OCI-M1 (cell line): ENCODE data around the gene CSNK1G1.
"Not testable (repeated sequence)": the region's sequence is repeated elsewhere in the genome, so short reads cannot be mapped to it uniquely, and the experiment has no call there.

Experiments
- DNase-seq: peaks from one replicate; lab custom pipeline; 2025; lab: John Stamatoyannopoulos, UW

The CSNK1G1 gene

DNA sequence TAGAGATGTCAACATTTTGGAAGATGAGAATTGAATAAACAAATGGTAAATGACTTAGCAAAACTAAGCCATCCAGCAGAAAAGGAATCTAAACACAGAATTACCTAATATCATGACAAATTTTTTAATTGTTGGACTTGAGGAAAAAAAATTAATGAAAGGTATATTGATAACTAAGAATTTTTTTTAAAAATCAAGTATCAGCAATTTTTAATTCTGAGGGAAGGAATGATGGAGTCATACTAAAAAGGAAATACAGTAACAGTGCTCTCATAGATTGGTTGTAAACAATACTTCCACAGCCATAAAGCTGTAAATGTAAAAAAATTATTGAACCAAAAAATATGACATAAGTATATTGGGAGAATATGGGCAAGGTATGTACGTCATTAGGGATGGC is 68.0 kb downstream of the CSNK1G1 start:
- no peak for DNase-seq

DNA sequence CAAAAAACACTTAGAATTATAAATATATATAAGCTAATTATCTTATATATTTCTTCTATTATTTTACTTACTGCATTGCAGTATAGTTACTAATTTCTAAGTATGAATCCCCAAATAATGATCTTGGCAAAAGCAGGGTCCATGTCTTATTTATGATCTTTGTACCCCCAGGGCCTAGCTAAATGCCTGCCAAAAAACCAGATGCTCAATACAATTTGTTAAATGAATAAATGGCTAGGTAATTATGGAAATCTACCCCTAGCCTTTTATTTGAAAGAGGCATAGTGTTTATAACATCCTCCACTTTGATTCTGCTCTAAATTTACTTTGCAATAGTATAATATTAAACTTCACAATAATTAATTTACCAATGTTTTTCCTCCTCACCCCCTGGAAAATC is 69.5 kb downstream of the CSNK1G1 start:
- DNase-seq = no peak

DNA sequence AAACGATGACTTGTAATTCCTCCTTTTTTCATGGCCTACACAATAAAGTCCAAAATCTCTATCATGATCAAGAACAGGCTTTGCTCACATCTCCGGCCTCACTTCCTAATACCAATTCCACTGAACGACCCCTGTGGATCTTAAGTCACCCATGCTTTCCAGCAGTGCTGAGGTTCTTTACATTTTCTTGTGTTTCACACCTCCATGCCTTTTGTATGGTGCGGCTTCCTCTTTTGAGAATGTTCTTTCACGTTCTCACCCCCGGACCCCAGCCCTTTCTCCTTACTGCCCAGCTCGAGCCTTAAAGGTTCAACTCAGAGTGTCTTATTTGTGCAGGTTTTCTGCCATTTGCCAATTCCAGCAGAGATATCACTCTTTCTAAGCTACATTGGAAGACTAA is 70.1 kb downstream of the CSNK1G1 start:
- no peak for DNase-seq

DNA sequence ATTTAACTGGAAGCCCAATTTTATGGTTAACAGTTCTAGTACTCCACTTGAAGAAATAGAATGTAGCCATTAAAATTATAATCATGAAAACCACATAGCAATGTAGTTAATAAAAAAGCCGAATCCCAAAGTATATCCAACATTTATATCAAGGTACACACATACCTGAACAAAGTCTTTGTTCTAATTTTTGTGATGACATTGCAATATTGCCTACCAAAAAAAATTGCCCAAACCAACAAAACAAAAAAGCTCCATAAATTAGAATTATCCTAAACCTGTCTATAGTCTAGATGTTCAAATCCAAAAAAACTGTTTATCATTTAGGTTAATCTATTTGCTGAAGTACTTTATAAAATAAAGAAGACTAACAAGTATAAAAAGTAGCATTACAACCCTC is 70.8 kb downstream of the CSNK1G1 start:
- DNase-seq = no peak

DNA sequence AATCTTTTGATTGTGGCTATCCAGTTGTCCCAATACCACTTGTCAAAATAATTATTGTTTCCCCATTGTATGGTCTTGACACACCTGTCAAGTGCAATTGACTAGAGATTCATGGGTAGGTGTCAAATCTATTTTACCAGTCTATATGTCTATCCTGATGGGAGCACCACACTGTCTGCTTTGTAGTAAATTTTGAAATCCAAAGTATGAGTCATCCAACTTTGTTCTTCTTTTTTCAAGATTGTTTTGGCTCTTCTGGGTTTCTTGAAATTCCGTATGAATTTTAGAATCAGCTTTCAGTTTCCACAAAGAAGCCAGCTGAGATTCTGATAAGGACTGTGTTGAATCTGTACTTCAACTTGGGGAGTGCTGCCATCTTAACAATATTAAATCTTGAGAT is 71.9 kb downstream of the CSNK1G1 start:
- DNase-seq = peak; percentile 88

DNA sequence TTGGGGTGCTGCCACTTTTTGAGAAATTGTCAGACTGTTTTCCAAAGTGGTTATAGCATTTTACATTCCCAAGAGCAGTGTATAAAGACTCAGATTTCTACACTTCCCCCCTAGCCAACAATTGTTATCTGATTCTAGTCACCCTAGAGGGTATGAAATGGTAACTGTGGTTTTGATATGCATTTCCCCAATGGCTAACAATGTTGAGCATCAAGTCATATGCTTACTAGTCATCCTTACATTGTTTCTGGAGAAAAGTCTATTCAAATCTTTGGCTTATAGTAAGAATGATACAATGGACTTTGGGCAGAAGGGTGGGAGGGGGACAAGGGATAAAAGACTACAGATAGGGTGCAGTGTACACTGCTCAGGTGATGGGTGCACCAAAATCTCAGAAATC is 73.3 kb downstream of the CSNK1G1 start:
- peak; percentile 62 for DNase-seq

DNA sequence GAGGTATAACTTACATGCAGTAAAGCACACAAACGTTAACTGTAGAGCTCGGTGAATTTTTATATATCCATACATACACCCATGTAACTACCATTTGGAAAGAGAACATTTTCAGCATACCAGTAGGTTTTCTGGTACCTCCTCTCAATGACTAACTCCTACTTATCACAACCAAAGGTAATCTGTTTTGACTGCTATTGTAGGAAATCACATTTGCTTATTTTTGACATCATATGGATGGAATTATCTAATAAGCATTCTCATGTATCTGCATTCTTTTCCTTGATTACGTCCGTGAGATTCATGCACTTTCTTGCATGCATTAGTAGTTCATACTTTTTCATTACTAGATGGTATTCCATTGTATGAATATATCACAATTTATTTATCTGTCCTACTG is 76.8 kb downstream of the CSNK1G1 start:
- DNase-seq = no peak

DNA sequence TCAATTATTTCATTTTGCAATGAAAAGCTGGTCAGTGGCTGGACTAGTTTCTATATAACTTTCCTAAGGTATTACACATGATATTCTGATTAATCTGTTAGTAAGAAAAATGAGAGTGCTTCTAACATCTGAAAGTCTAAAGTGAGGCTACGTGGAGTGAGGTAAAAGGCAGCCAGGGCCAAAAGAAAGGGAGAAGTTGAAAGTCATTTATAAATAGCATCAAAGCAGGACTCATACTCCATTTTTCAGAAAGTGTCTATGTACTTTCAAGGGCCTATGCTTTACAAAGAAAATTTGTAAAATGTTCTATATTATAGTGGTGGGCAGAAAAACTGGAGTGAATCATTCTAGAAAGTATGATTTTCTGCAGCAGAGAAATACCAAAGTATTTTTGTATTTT is 80.0 kb downstream of the CSNK1G1 start:
- DNase-seq = no peak

DNA sequence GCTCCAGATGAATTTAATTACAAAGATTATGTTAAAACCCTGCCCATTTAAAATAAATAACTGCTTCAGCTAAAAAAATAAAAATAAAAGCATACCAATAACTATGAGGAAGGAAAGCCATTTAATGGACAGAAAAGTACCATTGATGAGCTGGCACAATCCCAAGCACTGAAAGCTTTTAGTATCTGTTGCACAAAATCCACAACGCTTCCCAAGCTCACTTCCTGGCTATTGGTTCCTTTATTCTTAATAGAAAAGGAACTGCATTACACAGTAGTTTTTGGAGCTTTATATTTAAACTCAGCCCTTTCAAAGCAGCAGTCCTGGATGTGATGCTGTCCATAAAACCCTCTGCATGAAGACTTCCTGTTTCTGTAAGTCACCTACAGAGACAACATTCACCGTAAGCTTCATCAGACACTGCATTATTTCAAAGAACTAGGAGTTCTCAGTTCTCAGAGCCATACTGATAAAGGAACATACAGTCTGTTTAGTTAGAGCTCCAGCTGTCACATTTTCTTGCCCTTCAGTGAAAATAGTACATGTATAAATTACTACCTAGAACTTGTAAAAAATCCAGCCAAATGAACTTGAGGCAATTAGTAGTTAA is 81.5 kb downstream of the CSNK1G1 start:
- DNase-seq = peak; percentile 61

DNA sequence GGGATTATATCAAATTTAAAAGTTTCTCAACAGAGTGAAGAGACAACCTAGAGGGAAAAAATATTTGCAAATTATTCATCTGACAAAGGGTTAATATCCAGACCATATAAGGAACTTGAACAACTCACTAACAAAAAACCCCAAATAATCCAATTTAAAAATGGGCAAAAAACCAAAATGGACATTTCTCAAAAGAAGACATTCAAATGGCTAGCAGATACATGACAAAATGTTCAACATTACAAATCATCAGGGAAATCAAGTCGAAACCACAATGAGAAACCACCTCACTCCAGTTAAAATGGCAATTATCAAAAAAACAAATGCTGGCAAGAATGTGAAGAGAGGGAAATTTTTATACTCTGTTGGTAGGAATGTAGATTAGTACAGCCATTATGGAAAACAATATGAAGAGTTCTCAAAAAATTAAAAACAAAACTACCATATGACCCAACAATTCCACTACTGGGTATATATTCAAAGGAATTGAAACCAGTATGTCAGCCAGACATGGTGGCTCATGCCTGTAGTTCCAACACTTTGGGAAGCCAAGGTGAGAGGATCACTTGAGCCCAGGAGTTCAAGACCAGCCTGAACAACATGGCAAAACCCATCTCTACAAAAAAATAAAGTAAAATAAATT is 88.5 kb downstream of the CSNK1G1 start:
- DNase-seq = no peak

DNA sequence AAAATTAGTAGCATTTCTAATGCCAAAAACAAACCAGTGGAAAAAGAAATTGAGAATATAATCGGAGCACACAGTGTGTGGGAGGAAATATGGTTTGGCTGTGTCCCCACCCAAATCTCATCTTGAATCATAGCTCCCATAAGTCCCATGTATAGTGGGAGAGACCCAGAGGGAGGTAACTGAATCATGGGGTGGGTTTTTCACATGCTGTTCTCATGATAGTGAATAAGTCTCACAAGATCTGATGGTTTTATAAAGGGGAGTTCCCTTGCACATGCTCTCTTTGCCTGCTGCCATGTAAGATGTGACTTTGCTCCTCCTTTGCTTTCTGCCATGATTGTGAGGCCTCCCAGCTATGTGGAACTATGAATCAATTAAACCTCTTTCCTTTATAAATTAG is 90.8 kb downstream of the CSNK1G1 start:
- DNase-seq = not testable (repeated sequence)

DNA sequence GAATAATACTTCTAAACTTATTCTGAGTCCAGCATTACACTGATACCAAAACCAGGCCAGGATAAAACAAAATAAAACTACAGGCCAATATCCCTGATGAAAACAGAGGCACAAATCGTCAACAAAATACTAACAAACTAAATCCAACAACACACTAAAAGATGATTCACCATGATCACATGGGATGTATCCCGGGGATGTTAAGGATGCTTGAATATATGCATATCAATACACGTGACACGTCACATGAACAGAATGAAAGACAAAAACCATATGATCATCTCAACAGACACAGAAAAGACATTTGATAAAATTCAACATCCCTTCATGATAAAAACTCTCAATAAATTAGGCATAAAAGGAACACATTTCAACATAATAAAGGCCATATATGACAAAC is 91.5 kb downstream of the CSNK1G1 start:
- DNase-seq = no peak

DNA sequence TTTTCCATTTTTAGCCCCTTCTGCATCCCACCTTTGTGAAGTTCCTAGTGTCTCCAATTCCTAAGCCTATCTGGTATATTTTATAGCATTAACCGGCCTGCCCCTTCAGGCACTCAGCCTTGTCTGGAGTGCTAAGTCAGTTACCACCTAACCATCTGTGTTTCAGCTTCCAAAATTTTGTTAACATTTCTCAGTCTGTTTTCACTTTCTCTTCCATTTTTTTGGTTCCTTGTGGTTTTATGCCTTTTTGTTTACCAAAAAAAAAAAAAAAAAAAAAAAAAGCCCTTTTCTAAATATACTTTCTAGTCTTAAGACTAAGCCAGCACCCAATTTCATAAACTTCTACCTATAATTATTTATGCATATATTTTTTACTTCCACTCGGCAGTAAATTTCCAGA is 92.4 kb downstream of the CSNK1G1 start:
- no peak for DNase-seq

DNA sequence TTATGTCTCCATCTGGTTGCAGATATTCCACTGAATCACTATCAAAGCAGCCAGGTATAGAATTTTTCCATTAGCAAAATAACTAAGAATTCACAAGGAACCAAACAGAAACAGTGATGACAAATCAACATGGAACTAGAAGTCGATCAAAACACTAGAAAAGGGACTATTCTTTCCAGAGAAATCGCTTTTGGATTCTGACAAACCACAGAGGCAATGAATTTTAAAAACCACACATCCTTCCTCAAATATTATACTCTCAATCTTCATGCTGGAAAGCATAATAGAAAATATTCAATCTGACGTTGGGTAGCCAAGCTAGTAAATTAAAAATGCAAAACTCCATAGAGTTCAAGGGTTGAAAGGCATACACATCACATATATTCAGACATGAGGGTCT is 99.9 kb downstream of the CSNK1G1 start:
- DNase-seq = no peak

DNA sequence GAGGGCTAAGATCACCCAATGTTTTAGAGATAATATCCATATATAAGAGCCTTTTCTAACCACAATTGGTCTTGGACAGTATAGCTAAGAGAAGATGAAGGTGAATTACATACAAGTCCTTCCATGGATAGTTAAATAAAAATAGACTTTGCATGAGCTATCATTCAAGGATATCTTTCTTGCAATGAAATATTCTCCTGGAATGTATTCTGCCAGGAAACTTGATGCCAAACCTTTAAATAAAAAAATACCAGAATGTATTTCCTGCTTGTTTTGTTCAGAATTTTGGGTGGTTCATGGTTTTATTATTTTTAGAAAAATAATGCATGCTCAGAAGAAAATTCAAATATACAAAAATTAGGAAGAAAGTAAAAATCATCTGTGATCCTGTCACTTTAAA is 104.3 kb downstream of the CSNK1G1 start:
- no peak for DNase-seq

DNA sequence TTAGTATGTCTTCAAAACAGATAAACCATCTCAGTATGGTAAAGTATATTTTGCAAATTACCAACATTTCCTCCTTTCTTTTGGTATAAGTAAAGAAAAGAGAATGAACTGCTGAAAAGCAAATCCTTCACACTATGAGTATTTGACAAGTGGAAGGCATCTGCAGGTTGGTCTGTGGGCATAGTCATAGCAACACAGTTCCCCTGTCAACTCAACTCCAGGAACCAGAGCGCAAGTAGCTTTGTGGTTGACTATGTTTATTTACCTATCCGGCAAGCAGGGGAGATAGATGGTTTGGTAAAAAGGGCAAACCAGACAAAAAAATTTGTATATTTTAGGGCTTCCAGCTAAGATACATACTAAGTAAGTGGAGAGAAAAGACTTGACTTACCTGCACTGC is 104.9 kb downstream of the CSNK1G1 start:
- DNase-seq = no peak

DNA sequence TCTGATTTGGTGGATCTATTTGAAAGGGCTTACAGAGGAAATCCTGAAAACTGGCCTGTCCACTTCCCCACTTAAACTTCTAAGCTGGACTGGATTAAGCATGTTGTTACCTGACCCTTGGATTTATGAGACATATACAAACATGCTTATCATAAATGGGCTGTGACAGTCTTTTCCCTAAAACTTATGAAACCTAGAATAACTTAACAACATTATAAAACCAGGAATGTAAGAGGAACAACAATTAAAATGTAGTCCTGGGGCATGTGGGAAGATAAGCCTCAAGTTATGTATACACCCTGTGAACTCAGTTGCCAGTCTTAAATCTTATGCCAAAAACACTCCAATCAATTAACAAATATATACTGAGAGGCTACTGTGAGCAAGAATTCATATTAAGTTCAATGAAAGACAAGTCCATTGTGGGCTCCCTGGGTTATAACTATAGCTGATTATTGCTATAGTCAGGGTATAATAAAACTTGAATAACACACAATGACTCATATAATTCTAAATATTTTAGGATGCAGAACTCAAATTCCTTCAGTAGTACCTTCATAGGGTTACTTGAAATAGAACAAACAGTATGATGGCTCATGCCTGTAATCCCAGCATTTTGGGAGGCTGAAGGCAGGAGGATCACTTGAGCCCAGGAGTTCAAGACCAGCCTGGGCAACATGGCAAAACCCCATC is 105.9 kb downstream of the CSNK1G1 start:
- no peak for DNase-seq

DNA sequence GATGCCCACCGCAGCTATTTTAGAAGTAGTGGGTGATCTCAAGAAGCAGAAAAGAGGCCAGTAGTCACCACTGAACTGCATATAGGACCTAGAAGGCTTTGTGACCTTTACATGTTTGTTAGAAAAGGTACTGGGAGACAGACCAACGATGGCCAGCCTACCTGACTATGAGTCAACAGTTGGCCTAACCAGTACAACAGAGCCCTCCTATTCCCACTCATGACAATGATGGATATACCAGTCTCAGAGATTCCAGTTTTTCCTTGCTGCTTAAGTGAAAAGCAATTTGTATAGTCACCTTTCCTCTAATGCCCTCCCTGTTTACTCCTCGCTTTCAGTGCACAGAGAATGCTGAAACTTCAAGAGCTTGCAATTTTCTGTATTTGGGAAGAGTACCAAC is 106.6 kb downstream of the CSNK1G1 start:
- no peak for DNase-seq

DNA sequence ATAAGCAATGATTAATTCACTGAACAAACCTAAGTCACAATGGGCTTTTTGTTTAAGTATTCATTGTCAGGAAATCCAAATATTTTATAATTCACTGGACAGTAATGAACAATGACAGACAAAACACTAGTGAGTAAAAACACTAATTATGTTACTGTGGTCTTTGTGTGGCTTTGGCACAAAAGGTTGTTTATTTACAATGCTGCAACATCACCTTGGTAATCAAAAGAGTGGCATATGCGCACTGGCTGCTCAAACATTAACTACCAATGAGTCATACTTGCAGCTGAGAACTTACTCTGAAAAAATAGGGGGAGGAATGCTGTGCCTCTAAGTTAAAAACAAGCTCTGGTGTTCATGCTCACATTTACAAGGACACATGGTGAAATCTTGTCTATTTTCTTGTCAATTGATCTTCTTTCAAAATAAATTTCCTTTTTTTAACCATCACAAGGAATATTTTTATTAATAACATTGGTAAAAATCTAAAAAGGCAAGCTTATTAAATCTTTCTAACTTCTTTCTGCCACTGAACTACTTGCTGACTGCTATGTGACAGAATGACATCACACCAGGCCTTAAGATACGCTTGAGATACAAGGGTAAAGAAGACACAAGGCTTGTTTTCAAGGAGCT is 107.9 kb downstream of the CSNK1G1 start:
- DNase-seq = peak; percentile 70

DNA sequence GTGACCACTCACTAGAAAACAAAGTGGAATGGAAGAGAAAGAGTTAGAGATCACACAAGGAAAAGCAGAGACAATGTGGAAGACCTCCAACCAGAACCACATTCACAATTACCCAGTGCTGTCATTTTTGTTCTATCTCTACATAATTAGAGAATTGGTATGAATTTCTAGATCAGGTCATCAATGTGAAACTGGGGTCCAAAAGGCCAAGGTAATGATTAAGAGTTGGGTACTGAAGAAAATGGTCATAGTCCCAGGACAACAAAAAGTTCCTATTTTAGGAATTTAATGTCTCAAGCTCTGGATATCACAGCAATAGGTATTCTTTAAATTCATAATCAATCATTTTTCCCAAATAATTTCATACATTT is 108.5 kb downstream of the CSNK1G1 start:
- DNase-seq = peak; percentile 54

DNA sequence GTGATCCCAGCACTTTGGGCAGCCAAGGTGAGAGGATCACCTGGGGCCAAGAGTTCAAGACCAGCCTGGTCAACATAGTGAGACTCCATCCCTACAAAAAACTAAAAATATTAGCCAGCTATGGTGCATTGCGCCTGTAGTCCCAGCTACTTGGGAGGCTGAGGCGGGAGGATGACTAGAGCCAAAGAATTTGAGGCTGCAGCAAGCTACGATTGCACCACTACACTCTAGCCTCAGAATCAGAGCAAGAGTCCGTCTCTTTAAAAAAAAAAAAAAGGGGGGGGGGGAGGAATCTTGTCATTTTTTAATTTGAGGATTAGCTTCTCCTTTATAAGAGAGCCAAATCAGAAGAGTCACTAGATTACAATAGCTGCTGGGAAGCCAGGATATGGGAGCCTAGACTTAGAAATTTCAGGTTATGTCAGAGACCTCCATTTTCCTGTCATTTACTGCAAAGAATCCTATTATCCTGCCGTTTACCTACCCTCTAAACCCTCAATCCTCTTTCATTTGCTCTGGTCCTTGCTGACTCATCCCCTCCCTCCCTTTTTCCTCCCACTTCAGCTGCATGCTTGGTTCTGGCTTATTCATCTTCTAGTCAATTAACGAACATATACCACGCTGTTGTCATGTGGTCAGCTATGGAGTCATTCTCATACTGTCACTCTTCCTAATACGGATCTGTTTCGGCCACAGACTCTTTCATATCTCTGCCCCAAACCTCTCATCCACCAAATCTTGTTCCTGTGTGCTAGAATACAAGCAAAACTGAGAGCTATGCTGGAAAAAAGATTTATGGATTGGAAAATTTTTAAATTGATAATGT is 109.4 kb downstream of the CSNK1G1 start:
- DNase-seq = peak; percentile 93

DNA sequence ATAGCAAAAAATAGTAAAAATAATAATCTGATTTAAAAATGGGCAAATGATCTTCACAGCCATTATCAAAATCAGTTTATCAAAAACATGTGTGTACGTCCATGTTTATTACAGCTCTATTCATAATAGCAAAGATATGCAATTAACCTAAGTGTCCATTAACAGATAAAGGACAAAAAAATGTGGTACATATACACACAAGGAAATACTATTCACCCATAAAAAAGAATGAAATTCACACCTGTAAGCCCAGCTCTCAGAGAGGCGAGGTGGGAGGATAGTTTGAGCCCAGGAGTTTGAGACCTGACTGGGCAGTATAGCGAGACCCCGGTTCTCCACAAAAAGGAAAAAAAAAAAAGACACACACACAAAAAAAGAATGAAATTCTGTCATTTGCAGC is 110.6 kb downstream of the CSNK1G1 start:
- no peak for DNase-seq
